ENCODE results near the gene WIPI1. TPM values are rescaled to one million over a fixed set of nuclear protein-coding genes. Genes with fewer than 3 reads are reported as not detected.

WIPI1 gene
- total and polyA plus RNA-seq, 10 of the 15 experiments (the other 5 are each of a cell fraction or from before 2014, with no cell fraction given): 6.5 to 44.5 (median 26.2) TPM

- in situ Hi-C loops (cut with MboI): no loop called here
- ATAC-seq: no peak
- Histone ChIP-seq H3K4me1 (ENCODE audit: control insufficient read depth, insufficient read depth, low read length) (peaks cover 6% of the 10 kb centered on the region), H3K27me3 (replicated peaks in 1 of 2; ENCODE audit: control insufficient read depth in 2 of 2, insufficient read depth in 2 of 2, low read length in 1 of 2) (no peaks in the 10 kb centered on the region), H3K36me3 (ENCODE audit: control insufficient read depth in 2 of 2, insufficient read depth in 2 of 2, low read length in 1 of 2) (peaks cover 0 to 3% of the 10 kb centered on the region in 2 experiments; a peak in 2 of 4 replicates), H3K4me3 (no peak overlapping the region), H3K4me2 (ENCODE audit: control insufficient read depth, insufficient read depth) (no peak overlapping the region), H3K9ac (ENCODE audit: control insufficient read depth, insufficient read depth, low read length) (no peak overlapping the region), H4K20me1 (ENCODE audit: control insufficient read depth, insufficient read depth) (no peaks in the 10 kb centered on the region), H2AFZ (ENCODE audit: control insufficient read depth, low read depth, low read length) (no peak overlapping the region), H3K27ac (ENCODE audit: control insufficient read depth, insufficient read depth) (no peak overlapping the region), H3K79me2 (ENCODE audit: control insufficient read depth, insufficient read depth, low read length) (peaks cover 8% of the 10 kb centered on the region; the same call in 1 of the 2 replicates), H3K9me3 (replicated peaks; ENCODE audit: control insufficient read depth, insufficient read depth, low read length) (no peaks in the 10 kb centered on the region; the same call in 2 of the 3 replicates)
- 76% methylated on average over 6 of the region's 6 CpGs for WGBS (ENCODE audit: insufficient coverage, insufficient replicate concordance, low lambda C conversion rate, missing lambda C conversion rate)
- intact Hi-C loops (cut with micrococcal nuclease; ENCODE audit: unreplicated experiment): no loop called here
- BruUV-seq (replicated peaks): no TSS peak
- POLR2A ChIA-PET: interaction anchor here (1.1 to 1.8 kb wide), 3 partner anchors 10 to 412 kb away, joined by 3 to 8 read pairs (median 5); no protein-coding TSS in a partner anchor
- TF ChIP-seq, protein P1, sequence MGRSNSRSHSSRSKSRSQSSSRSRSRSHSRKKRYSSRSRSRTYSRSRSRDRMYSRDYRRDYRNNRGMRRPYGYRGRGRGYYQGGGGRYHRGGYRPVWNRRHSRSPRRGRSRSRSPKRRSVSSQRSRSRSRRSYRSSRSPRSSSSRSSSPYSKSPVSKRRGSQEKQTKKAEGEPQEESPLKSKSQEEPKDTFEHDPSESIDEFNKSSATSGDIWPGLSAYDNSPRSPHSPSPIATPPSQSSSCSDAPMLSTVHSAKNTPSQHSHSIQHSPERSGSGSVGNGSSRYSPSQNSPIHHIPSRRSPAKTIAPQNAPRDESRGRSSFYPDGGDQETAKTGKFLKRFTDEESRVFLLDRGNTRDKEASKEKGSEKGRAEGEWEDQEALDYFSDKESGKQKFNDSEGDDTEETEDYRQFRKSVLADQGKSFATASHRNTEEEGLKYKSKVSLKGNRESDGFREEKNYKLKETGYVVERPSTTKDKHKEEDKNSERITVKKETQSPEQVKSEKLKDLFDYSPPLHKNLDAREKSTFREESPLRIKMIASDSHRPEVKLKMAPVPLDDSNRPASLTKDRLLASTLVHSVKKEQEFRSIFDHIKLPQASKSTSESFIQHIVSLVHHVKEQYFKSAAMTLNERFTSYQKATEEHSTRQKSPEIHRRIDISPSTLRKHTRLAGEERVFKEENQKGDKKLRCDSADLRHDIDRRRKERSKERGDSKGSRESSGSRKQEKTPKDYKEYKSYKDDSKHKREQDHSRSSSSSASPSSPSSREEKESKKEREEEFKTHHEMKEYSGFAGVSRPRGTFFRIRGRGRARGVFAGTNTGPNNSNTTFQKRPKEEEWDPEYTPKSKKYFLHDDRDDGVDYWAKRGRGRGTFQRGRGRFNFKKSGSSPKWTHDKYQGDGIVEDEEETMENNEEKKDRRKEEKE (IDR thresholded peaks at IDR 0.05): no peak
- TF ChIP-seq CTCF (IDR thresholded peaks at IDR 0.05 in 2 of 3, conservative IDR thresholded peaks at IDR 0.05 in 1 of 3; ENCODE audit: control insufficient read depth in 2 of 3, extremely low read depth in 1 of 3, insufficient read depth in 1 of 3, low read depth in 3 of 3, low read length in 3 of 3) (no peak), ZNF687 (IDR thresholded peaks at IDR 0.05) (no peak)
- CTCF ChIA-PET: interaction anchor here (0.8 to 10.9 kb wide), 4 partner anchors 9 to 280 kb away, joined by 4 to 222 read pairs (median 6); no protein-coding TSS in a partner anchor
- RAD21 ChIA-PET (ENCODE audit: unreplicated experiment): interaction anchor here (0.8 to 14.6 kb wide), 3 partner anchors 10 to 14 kb away, joined by 6 to 157 read pairs (median 8); no protein-coding TSS in a partner anchor
- no peak for FAIRE-seq
- no peak for DNase-seq (ENCODE audit: low read depth, low spot score)
- SMC1A ChIA-PET (ENCODE audit: uncharacterized antibody, unreplicated experiment): interaction anchor here (0.6 to 16.2 kb wide), 7 partner anchors 9 to 656 kb away, joined by 3 to 288 read pairs (median 3); no protein-coding TSS in a partner anchor
Observed at GRCh38 chr17:68452724-68453290, 4.5 kb downstream of the WIPI1 start.
